ENCODE data around the gene HELZ.
"Not testable (repeated sequence)": the region's sequence is repeated elsewhere in the genome, so short reads cannot be mapped to it uniquely, and the experiment has no call there.

Gene HELZ

DNA sequence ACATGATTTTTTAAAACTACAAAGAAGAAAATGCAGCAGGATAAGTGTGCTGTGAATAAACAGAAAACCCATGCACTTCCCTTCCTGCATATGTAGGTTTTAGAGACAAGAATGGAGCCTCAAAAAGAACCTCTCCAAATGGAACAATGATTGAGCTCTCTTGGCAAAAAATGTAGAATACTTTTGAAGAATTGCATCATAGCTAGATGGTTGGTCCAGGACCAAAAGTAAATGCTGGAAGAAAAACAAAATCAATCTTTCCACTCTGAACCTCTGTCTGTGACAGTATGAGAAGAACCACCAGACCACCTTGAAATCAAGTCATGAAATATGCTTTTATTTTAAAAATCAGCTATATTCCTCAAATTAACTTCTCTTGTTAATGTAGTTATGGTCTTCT lies 17.5 kb downstream of the HELZ start:
- DNase-seq (ENCODE audit: low read depth in 2 of 2), result no peak

DNA sequence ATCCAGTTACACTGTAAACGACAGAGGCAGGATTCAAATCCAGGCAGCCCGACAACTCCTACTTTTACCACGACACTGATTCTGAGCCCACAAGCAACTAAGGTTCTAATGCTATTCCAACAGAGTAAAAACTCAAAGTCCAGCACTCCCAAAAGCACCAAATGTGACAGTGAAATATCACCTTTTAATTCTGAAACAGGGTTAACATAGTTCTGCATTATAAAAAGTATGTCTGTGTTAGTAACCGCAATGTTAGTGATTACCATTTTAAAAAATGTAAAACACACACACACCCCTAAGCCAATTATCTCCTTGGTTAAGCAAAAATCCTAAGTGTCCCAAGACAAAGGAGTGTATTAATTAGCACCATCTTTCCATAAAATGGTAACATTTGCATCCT lies 19.7 kb downstream of the HELZ start:
- DNase-seq (ENCODE audit: low read depth in 2 of 2), result no peak

DNA sequence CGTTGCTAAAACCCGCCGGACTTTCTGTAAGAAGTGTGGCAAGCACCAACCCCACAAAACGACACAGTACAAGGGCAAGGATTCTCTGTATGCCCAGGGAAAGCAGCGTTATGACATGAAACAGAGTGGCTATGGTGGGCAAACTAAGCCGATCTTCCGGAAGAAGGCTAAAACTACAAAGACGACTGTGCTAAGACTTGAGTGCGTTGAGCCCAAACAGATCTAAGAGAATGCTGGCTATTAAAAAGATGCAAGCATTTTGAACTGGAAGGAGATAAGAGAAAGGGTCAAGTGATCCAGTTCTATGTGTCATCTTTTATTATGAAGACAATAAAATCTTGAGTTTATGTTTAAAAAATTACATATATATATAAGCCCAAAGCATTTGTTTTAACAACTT lies 20.3 kb downstream of the HELZ start:
- DNase-seq (ENCODE audit: low read depth in 2 of 2), result no peak

DNA sequence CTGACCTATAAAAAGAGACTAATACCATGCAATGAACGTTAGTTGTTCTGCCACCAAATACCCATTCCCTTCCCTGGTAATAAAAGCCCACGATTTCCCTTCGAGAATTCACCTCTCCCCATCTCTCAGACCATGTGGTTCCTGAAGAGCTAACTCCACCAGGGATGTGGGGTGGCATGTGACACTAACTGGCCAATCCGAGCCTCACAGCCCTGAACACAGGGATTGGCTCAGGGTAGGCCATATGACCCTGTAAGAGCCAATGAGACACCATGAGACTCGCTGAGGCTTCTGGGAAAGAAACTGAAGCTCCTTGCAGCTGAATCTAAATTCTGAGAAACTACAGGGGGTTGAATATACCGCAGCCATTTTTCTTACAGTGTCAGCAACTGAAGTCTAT lies 21.1 kb downstream of the HELZ start:
- DNase-seq (ENCODE audit: low read depth in 2 of 2), result no peak

DNA sequence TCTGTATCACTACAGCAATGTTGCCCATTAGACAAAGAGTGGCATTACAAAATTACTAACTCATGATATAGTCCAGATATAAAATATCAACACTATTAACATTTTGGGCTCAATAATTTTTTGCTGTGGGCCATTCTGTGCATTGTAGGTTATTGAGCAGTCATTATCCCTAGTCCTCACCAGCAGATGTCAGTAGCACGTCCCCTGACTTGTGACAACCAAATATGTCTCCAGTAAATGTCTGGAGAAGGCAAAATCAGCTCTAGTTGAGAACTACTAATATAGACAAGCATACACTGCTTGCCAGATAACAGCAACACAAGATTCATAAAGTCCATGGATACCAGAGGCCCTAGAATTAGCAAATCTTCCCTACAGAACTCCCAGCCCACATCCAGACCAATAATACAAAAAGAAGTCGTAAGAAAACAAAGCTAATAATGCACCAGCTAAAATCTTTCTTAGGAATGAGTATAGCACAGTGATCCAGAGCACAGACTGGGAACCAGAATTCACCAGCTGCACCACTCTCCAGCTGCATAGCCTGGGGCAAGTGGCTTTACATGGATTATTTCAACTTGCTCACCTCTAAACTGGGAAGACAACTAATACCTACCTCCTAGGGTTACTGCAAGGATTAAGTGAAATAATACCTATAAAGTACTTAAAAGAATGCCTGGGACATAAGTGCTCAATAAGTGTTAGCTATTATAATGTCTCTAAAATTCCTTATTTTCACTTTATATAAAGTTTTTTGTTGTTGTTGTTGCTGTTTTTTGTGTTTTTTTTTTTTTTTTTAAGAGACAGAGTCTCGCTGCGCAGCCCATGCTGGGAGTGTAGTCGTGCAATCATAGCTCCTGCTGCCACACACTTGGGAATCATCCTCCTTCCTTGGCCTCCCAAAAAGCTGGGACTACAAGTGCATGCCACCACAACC lies 23.7 kb downstream of the HELZ start:
- DNase-seq (ENCODE audit: low read depth in 2 of 2), result no peak

DNA sequence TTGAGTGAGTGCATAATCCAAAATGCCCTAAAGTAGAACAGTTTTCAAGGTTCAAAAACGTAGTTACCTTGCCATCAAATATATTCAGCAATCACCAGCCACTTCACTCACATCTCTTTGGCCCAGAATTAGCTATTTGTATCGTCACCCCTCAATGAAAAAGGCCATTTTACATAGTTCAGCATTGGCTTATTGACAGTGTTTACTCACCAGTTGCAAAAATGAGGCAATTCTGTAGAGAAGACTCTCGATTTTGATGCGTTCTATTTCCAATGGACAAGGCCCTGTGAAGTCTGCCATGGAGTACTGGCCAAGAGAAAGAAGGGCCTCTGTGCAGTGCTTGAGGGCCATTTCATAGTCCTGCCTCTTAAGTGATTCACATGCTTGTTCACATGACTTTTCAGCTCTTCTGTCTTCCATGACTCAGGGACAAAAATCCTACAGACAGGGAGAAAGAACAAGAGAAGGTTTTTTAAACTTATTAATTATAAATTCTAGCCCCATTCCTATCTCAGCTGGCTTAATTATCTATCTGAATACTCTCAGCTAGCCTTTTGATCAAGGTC lies 26.5 kb downstream of the HELZ start:
- DNase-seq (ENCODE audit: low read depth in 2 of 2), result no peak

DNA sequence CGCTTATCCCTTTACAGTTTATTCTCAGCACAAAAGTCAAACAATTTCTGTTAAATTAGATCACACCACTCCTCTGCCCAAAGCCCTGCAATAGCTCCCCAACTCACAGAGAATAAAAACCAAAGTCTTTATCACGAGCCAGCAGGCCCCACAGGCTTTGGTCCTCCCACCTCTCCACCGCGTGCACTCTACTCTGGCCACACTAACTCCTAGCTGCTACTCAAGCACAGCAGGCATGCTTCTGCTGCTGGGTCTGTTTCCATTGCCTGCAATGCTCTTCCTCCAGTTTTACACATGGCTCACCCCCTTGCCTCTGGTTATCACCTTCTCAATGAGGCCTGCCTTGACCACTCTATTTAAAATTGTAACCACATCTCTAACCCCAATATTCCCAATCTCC lies 27.6 kb downstream of the HELZ start:
- no peak for DNase-seq (ENCODE audit: low read depth in 2 of 2)

DNA sequence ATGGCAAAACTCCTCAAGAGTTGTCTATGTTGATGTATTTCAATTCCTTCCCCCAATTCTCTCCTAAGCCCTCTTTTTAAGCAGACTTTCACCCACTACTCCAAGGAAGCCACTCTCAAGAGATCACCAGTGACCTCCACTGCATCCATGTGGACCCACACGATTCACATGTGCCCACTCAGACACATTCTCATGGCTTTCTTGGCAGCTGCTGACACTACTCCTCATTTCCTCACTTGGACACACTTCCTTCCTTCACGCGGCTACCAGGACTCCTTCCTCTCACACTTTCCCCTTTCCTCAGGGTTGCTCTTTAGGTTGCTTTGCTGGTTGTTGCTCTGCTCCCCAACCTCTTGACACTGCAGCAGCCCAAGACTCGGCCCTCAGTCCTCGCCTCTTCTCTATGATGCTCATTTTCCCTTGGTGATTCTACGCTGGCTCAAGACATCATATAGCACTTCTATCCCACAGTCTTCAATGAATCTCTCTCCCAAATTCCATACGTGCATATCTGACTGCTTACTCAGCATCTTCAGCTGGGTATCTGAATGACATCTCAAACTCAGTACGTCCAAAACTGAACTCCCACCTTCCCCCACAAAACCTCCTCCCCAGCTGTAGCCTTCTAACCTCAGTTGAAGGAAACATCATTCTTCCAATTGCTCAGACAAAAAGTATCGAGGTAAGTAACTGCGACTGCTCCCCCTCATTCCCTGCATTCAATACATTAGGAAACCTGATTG lies 28.2 kb downstream of the HELZ start:
- no peak for DNase-seq (ENCODE audit: low read depth in 2 of 2)

DNA sequence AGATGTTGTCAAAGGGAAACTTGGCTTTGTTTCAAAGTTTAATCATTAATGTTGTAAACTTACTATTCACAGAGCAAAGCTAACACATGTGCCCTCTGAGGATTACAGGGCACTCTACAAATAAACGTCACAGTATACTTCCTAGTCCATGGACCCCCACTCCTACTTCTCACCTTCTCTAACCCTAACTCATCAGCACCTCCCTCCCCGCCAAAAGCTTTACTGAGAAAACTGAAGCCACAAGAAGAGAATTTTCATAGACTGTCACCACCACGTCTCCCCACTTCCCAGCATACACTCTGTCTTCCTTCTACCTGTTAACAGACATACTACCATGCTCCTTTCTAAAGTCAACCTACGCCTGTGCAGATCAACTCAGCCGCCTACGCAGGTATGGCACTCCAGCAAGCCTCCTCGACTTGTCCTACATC lies 29.0 kb downstream of the HELZ start:
- no peak for DNase-seq (ENCODE audit: low read depth in 2 of 2)

DNA sequence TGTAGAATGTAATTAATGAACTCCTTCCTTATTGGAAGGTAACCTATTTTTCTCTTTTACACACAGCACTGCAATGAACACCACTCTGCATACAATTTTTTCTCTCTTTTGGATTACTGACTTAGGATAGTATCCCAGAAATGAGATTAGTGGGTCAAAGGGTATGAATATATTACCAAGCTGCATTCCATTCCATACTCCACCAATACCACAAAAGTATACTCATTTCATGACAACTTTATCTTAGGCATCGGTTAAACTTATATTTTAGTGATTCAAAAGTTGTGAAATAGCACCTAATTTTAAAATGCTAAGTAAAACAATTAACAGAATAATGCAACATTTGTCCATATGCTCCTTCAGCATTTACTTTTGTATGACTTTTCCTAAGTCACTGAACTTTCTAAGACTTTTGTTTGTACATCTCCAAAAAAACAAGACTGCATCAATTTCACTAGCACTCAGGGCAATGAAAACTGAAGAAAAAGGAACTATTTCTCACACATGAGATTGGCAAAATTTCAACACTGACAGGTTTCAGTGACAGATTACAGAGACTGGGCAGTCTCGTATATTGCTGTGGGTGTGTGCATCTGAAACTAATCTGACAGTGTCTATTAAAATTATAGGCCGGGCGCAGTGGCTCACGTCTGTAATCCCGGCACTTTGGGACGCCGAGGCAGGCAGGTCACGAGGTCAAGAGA lies 32.1 kb downstream of the HELZ start:
- DNase-seq (ENCODE audit: low read depth in 2 of 2), result no peak

DNA sequence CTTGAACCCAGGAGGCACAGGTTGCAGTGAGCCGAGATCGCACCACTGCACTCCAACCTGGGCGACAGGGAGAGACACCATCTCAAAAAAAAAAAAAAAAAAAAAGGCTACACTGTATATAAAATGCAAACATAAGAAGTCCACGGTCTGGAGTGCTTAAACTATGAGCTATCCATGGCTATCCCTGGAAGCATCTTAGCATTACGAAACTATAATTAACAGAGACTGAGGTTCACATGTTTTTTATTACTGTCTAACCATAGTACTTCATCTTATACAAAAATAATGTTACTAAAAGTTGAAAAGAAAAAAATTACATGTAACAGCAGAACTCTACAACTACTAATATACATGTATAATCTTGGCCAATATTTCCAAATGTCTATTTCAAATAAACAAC lies 32.8 kb downstream of the HELZ start:
- no peak for DNase-seq (ENCODE audit: low read depth in 2 of 2)

DNA sequence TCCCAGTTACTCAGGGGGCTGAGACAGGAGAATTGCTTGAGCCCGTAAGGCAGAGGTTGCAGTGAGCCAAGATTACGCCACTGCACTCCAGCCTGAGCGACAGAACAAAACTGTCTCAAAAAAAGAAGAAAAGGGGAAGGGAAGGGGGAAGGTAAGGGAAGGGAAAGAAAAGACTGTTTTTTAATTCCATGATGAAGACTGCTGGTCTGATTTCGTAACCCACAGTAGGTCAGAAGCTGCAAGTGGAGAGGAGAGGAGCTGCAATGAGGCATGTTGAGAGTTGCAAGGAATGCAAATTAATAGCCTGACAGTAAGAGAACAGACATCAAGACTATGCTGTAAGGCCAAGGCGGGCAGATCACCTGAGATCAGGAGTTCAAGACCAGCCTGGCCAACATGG lies 33.3 kb downstream of the HELZ start:
- DNase-seq (ENCODE audit: low read depth in 2 of 2), result no peak

DNA sequence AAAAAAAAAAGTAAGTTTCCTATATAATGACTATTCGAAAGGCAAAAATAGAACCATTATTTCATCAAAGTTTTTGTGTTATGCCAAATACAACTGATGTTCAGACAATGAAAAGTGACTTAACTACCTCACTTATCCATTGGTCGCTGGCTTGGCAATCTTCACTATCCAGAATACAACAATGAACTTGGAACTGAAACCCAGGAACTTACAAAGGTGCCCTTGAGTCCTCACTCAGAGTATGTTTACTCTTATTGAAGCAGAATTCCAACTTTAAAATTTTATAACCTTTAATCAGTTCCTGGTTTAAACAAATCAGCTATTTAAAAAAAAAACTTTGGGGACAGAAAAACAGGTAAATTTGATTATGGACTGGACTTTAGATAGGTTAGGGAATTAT lies 34.1 kb downstream of the HELZ start:
- DNase-seq (ENCODE audit: low read depth in 2 of 2), result no peak

DNA sequence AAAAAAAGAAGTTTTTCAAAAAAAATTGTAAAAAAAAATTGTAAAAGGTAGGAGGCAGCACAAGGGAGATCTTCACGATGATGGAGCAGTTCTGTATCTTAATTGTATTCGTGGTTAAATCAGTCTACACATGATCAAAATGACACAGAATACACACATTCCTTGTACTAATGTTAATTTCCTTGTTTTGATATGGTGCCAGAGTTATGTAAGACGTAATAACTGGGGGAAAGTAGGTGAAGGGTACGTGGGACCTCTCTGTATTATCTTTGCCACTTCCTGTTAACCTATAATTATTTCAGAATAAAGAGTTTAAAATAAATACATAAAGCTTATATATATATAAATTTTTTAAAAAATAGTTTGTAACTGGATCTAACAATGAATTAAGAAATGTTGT lies 36.8 kb downstream of the HELZ start:
- no peak for DNase-seq (ENCODE audit: low read depth in 2 of 2)

DNA sequence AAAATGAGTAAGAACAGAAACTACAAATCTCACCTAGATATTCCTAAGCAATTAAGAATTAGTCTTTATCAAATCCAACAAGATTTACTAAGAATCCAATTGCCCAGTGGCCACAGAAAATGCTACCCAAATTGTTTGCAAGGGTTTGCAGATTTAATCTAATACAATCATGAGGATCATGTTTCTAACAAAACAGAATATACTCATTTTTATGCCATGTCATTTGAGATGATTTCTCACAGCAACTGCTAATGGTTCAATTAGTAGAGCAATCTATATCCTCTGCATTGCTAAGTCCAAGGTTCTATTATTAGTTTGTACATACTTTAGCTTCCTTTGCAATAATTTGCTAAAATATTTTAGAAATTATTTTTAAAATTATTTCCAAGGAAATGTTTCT lies 41.2 kb downstream of the HELZ start:
- no peak for DNase-seq (ENCODE audit: low read depth in 2 of 2)

DNA sequence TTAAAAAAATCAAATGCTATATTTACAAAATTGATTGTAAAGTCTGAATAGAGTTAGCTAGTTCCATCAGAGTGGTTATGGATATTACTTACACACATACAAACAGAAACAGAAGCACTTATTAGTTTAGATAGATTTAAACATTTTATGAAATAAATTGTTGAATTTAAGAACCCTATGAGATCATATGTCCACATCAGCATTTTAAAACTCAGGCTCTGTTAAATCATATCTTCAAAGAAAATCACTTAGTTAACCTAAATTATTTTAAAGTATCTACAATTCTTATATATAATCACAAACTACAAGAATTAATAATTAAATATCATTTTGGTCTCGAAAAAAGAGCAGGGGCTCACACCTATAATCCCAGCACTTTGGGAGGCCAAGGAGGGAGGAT lies 42.5 kb downstream of the HELZ start:
- DNase-seq (ENCODE audit: low read depth in 2 of 2), result no peak

DNA sequence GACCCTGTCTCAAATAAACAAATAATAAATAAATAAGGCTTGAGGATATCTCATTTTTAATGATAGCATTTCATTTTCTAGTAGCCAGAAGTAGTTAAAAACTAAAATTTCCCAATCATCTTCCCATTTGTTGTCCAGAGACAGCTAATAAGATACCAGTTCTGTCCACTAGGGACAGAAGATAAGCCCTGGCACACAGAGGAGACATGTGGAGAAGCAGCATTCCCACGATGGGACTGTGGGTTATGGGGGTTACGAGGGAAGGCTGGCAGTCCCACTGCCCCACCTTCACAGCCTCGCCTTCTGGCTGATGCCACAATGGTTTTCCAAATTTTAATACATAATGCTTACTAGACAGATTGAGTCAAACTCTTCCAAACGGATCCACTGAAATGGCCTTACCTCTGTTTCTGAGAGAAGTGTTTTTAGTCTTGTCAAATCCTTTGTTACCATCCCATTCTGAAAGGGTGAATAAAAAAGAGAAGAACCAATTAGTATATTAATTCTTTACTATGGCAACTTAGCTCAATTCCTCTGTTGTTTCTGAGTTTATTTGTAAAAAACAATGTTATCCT lies 44.2 kb downstream of the HELZ start:
- DNase-seq (ENCODE audit: low read depth in 2 of 2), result no peak

DNA sequence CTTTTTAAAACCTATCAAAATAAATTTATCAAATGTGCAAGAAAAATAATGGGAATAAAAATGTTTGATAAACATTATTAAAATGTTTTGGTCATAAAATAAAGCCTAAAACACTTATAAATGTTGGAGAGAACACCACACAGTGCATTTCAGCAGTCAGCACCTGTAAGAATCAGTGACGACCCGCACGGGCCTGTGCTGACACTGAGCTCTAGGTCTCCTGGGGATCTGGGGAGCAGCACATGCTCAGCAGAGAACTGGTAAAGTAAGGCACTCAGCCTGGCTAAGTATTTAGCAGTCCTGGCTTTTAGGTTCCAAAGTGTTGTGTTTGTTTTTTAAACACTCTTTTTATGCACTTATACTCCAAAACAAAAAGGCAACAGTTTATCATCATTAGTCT lies 46.9 kb downstream of the HELZ start:
- DNase-seq (ENCODE audit: low read depth in 2 of 2), result no peak

DNA sequence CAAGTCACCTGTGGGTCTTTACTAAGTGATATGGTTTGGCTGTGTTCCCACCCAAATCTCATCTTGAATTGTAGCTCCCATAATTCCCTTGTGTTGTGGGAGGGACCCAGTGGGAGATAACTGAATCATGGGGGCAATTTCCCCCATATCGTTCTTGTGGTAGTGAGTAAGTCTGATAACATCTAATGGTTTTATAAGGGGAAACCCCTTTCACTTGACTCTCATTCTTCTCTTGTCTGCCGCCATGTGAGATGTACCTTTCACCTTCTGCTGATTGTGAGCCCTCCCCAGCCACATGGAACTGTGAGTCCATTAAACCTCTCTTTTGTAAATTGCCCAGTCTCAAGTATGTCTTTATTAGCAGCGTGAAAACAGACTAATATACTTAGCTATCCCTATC lies 48.0 kb downstream of the HELZ start:
- DNase-seq (ENCODE audit: low read depth in 2 of 2), result not testable (repeated sequence)

DNA sequence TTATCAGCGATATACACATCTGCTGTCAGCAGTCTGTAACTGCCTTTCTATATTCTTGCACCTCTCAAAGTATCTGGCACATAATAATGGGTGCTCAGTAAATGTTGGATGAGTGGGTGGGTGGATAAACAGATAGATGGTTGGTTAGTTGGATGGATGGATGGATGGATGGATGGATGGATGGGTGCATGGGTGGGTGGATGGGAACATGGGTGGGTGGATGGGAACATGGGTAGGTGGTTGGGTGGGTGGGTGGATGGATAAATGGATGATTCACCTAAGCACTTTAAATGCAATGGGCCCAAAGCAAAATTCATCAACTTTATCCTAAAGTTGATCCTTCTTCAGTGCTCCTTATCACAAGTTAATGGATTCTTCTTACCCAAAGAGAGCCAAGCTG lies 48.6 kb downstream of the HELZ start:
- DNase-seq (ENCODE audit: low read depth in 2 of 2), result no peak

DNA sequence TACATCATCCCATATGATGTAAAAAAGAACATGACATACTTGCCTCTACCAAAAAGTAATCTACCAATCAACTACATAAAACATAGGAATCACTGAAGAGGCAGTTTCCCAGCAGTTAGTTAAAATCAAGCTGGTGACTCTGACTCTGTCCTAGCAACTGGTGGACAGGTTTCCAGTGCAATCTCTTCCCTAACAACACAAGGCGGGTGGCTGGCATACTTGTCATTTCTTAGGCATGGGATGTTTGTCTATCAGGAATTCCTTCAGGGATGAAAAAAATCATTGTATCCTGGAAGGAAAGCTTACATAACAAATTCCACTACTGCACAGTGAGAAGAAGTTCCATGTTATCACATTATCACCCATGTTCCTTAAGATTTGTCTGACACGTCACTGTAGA lies 50.9 kb downstream of the HELZ start:
- DNase-seq (ENCODE audit: low read depth in 2 of 2), result no peak

DNA sequence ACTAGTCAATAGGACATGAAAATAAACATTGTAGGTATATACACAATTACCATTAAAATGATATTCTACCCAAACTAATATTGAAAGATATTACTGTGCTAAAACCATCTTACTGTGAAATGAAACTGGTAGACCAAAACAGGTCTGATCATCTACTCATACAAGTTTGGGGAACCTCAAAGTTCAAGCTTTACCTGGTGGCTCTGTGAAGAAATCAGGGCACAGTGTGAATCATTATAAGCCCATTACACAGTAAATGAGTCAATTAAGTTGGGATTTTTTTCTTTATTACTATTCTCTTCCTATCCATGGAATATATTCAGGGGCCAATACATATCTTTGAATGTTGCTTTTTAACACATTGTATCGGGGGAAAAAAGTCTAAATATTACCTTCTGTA lies 57.1 kb downstream of the HELZ start:
- no peak for DNase-seq (ENCODE audit: low read depth in 2 of 2)

Measured in stimulated activated CD4-positive, alpha-beta T cell treated with anti-CD3 and anti-CD28 coated beads, Interleukin-15, amount 100 ng/mL, for 48 hours (primary cell).